SK-N-SH treated with all-trans-retinoic acid at 6 μM for 48 hours (cell line): ENCODE measurements around the gene C3orf52.

Experiments
- ATAC-seq: fragments of 200-7000 bp; cut with Tn5 transposase; 3 replicates; pipeline ENCODE4 v1.9.1; 2020; ENCODE audit warnings: mild to moderate bottlenecking, moderate library complexity
- ARNTL ChIP-seq: fragments of 450-650 bp; formaldehyde crosslinking; IDR thresholded peaks from 2 replicates; pipeline ENCODE4 v1.5.0; 2020; ENCODE audit warnings: low read depth, mild to moderate bottlenecking, moderate library complexity, borderline replicate concordance
- BACH2 ChIP-seq: fragments of 250-450 bp; sonication (Bioruptor Pico); IDR thresholded peaks from 2 replicates; pipeline ENCODE4 v1.9.0; 2021; ENCODE audit warnings: mild to moderate bottlenecking, borderline replicate concordance
- CSDC2 ChIP-seq: fragments of 250-450 bp; sonication (Bioruptor Pico); IDR thresholded peaks from 2 replicates; pipeline ENCODE4 v1.5.0; 2020; ENCODE audit warnings: mild to moderate bottlenecking, moderate library complexity
- ESRRG ChIP-seq: fragments of 250-450 bp; sonication (Bioruptor Pico); IDR thresholded peaks from 2 replicates; pipeline ENCODE4 v1.6.1; 2021; ENCODE audit warnings: mild to moderate bottlenecking
- ISL1 ChIP-seq: fragments of 250-450 bp; sonication (Bioruptor Pico); IDR thresholded peaks from 2 replicates; pipeline ENCODE4 v2.1.2; 2022; ENCODE audit warnings: mild to moderate bottlenecking, moderate library complexity
- OSR1 ChIP-seq: fragments of 250-450 bp; sonication (Bioruptor Pico); IDR thresholded peaks from 2 replicates; pipeline ENCODE4 v1.8.0; 2022; ENCODE audit warnings: moderate library complexity, mild to moderate bottlenecking, inconsistent platforms
- PPARA ChIP-seq: fragments of 250-450 bp; sonication (Bioruptor Pico); IDR thresholded peaks from 2 replicates; pipeline ENCODE4 v1.5.0; 2020; ENCODE audit warnings: mild to moderate bottlenecking, borderline replicate concordance
- RARB ChIP-seq: fragments of 250-450 bp; sonication (Bioruptor Pico); IDR thresholded peaks from 2 replicates; pipeline ENCODE4 v1.8.0; 2021; ENCODE audit warnings: mild to moderate bottlenecking, moderate library complexity
- SNAI2 ChIP-seq: fragments of 250-450 bp; sonication (Bioruptor Pico); IDR thresholded peaks from 2 replicates; pipeline ENCODE4 v1.5.0; 2020; ENCODE audit warnings: mild to moderate bottlenecking, moderate library complexity
- TCF4 ChIP-seq: fragments of 250-450 bp; sonication (Bioruptor Pico); IDR thresholded peaks from 2 replicates; pipeline ENCODE4 v1.8.0; 2021; ENCODE audit warnings: mild to moderate bottlenecking, moderate library complexity, borderline replicate concordance
- TOX ChIP-seq: fragments of 250-450 bp; sonication (Bioruptor Pico); IDR thresholded peaks from 2 replicates; pipeline ENCODE4 v1.8.0; 2021; ENCODE audit warnings: mild to moderate bottlenecking, moderate library complexity, borderline replicate concordance
- ZC3H10 ChIP-seq: fragments of 250-450 bp; sonication (Bioruptor Pico); IDR thresholded peaks from 2 replicates; pipeline ENCODE4 v1.5.1; 2021; ENCODE audit warnings: mild to moderate bottlenecking, moderate library complexity
- ZFP3 ChIP-seq: fragments of 250-450 bp; sonication (Bioruptor Pico); IDR thresholded peaks from 2 replicates; pipeline ENCODE4 v1.5.0; 2020; ENCODE audit warnings: mild to moderate bottlenecking, moderate library complexity
- ZFP30 ChIP-seq: fragments of 450-650 bp; formaldehyde crosslinking; IDR thresholded peaks from 2 replicates; pipeline ENCODE4 v1.5.0; 2022; ENCODE audit warnings: mild to moderate bottlenecking, moderate library complexity
- ZNF565 ChIP-seq: fragments of 450-650 bp; formaldehyde crosslinking; conservative IDR thresholded peaks from 2 replicates; pipeline ENCODE4 v1.5.0; 2020; ENCODE audit warnings: low read depth, mild to moderate bottlenecking, moderate library complexity
- ZNF70 ChIP-seq: fragments of 450-650 bp; formaldehyde crosslinking; IDR thresholded peaks from 2 replicates; pipeline ENCODE4 v1.5.0; 2020; ENCODE audit warnings: mild to moderate bottlenecking, moderate library complexity
- ZNF8 ChIP-seq: fragments of 450-650 bp; formaldehyde crosslinking; IDR thresholded peaks from 2 replicates; pipeline ENCODE4 v1.5.0; 2020; ENCODE audit warnings: mild to moderate bottlenecking, moderate library complexity
- TF ChIP-seq, protein P1 (sequence below): fragments of 250-450 bp; sonication (Bioruptor Pico); IDR thresholded peaks from 2 replicates; pipeline ENCODE4 v1.8.0; 2021; ENCODE audit warnings: low read depth, mild to moderate bottlenecking, moderate library complexity, borderline replicate concordance
- TF ChIP-seq, protein P2 (sequence below): fragments of 250-450 bp; sonication (Bioruptor Pico); IDR thresholded peaks from 2 replicates; pipeline ENCODE4 v1.5.1; 2020; ENCODE audit warnings: low read depth, mild to moderate bottlenecking, moderate library complexity
- TF ChIP-seq, protein P3 (sequence below): fragments of 250-450 bp; sonication (Bioruptor Pico); IDR thresholded peaks from 2 replicates; pipeline ENCODE4 v1.5.0; 2020; ENCODE audit warnings: mild to moderate bottlenecking, moderate library complexity

Gene C3orf52

DNA sequence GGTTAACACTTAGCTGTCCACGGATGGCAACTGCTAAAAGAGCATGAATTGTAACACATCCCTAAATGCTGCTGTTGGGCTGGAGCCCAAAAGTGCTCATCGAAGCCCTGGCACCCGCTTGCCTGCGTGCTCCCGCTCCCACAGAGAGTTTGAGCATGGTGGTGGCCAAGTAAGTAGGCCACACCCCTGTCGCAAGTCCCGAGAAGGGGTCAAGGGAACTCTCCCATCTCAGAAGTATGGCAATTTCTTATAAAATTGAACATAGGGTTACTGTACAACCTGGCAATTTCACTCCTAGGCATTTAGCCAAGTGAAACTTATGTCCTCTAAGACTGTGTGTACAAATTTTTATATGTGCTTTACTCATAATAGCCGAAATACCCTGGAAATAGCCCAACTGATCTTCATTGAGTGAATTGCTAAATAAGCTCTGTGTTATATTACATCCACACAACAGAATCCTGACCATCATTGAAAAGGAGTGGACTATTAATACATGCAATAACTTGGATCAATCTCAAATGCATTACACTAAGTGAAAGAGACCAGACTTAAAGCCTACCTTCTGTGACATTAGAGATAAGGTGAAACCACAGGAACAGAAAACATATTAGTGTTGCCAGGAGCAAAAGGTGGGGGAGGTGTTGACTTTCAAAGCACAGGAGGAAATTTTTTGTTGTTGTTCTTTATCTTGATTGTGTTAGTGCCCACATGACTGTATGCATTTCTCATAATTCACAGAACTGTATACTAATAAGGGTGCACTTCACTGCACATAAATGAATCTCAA, 48.3 kb downstream of the C3orf52 start:
- peak; percentile 29; the same call in 1 of the 2 replicates for TF ChIP-seq TCF4
- no peak for TF ChIP-seq ESRRG
- peak; percentile 49 for TF ChIP-seq ISL1 (CRISPR knock-in tag)
- no peak; the same call in 2 of the 3 replicates for ATAC-seq

DNA sequence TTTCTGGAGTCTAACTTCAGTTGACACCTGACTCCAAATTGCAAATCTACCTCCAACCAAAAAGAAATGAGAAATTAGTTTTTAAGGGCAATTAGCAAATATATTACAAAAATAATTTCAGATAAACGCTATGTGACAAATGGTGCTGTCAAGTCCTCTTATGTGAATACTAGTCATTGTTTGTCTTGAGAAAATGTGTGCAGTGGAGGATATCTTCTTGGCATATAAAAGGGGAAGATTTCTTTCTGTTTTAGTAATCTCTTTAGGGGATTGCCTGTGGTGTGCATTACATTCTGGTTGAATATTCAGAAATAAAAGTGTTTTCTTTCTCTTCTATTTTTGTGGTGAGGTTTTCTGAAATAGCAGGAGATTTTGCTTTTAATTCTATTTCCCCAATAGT, 49.9 kb downstream of the C3orf52 start:
- no peak for TF ChIP-seq ZFP30 (CRISPR knock-in tag)
- no peak for ATAC-seq

DNA sequence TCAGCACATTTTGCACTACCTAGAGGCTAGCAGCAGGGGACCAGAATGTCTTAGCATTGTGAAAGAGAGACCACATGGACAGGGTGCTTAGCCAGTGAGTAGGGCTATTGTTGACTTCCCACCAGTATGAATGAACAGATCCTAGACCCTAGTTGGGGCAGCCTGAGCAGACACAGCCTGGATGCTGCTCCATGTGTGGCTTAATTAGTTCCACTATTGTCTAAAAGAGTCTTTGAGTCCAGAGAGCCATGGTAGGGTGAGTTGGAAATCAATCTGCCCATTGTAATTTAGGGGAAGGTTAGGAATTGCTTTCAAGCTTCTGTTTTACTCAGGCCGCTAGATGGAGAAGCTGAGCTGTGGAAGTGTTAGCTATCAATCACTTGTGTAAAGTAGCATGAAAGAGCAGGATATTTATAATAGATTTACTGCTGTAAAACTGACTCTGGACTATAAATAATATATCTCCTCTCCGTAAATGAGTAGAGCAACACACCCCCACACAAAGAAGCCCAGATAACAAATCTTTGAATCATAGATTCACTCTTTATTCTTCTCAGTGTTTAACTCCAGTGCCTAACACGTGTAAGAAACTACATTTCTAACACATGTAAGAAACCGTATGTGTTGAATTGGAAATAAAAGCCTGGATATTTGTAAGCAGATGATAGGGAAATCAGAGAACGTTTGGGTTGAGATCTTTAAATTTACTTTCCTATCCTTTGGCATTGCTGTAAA, 50.9 kb downstream of the C3orf52 start:
- TF ChIP-seq BACH2 (CRISPR knock-in tag): no peak
- TF ChIP-seq ZNF70 (CRISPR knock-in tag): no peak
- TF ChIP-seq, all 23 proteins: peak for 0
- ATAC-seq: peak; percentile 66

DNA sequence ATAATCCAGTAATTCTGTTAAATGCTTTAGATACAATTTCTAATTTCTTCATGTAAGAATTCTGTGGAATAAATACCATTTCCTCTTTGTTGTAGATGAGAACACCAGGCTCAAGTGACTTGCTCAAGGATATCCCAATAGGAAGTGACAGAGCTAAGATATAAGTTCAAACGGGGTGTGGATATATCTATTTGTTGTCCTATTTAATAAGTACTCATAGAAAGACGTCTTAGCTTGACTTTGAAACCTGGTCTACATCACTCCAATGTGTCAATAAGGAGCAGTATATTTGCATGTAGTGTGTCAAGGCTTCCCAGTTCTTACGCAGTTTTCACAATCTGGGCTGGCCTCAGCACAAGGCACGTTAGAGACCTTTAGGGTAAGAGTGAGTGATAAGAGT, 51.6 kb downstream of the C3orf52 start:
- no peak for ATAC-seq
- TF ChIP-seq TCF4 (no peak), ZNF565 (CRISPR knock-in tag) (no peak)

DNA sequence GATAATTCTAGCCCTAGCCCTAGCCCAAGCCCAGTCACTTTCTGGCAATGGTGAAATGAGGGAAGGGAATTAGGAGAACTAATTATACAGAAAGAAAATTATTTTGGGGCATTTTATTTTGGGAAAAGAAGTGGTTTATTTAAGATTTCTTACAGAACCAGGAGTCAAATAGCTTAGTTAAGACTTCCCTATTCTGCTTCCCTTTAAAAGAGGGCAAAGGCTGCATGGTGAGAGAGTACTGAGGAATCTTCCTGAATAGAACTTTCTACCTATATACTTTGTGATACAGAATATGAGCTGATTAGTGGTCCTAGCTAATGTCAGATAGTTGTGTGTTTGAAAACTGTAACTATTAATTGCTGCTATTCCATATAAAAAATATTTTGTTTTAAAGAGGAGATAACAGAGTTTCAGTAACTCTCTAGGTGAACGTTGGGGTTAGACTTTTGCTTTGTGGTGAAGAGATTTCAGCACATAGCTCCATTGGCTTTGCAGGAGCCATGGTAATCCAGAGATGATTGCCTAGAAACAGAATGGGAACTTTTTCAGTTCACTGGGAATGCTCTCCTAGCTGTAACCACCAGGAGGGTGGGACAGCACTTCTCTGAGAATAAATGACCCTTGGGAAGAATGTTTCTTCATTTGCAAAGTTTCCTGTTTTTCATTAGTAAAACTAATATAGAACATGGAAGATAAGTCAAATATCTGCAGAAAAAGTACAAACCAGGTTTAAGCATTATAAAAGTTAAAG, 52.2 kb downstream of the C3orf52 start:
- no peak for ATAC-seq
- TF ChIP-seq, protein P1, sequence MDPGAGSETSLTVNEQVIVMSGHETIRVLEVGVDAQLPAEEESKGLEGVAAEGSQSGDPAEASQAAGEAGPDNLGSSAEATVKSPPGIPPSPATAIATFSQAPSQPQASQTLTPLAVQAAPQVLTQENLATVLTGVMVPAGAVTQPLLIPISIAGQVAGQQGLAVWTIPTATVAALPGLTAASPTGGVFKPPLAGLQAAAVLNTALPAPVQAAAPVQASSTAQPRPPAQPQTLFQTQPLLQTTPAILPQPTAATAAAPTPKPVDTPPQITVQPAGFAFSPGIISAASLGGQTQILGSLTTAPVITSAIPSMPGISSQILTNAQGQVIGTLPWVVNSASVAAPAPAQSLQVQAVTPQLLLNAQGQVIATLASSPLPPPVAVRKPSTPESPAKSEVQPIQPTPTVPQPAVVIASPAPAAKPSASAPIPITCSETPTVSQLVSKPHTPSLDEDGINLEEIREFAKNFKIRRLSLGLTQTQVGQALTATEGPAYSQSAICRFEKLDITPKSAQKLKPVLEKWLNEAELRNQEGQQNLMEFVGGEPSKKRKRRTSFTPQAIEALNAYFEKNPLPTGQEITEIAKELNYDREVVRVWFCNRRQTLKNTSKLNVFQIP (CRISPR knock-in tag): no peak
- TF ChIP-seq ESRRG: no peak
- no peak for TF ChIP-seq ZNF8
- TF ChIP-seq ZNF565 (CRISPR knock-in tag): no peak
- TF ChIP-seq ZFP3 (CRISPR knock-in tag): no peak
- TF ChIP-seq ARNTL (CRISPR knock-in tag): no peak
- TF ChIP-seq OSR1 (CRISPR knock-in tag): no peak
- TF ChIP-seq, protein P2, sequence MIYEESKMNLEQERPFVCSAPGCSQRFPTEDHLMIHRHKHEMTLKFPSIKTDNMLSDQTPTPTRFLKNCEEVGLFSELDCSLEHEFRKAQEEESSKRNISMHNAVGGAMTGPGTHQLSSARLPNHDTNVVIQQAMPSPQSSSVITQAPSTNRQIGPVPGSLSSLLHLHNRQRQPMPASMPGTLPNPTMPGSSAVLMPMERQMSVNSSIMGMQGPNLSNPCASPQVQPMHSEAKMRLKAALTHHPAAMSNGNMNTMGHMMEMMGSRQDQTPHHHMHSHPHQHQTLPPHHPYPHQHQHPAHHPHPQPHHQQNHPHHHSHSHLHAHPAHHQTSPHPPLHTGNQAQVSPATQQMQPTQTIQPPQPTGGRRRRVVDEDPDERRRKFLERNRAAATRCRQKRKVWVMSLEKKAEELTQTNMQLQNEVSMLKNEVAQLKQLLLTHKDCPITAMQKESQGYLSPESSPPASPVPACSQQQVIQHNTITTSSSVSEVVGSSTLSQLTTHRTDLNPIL: no peak
- no peak for TF ChIP-seq TCF4
- no peak for TF ChIP-seq CSDC2 (CRISPR knock-in tag)
- no peak for TF ChIP-seq SNAI2 (CRISPR knock-in tag)
- no peak for TF ChIP-seq ZC3H10 (CRISPR knock-in tag)
- TF ChIP-seq PPARA: no peak
- no peak for TF ChIP-seq ZNF70 (CRISPR knock-in tag)
- TF ChIP-seq, protein P3, sequence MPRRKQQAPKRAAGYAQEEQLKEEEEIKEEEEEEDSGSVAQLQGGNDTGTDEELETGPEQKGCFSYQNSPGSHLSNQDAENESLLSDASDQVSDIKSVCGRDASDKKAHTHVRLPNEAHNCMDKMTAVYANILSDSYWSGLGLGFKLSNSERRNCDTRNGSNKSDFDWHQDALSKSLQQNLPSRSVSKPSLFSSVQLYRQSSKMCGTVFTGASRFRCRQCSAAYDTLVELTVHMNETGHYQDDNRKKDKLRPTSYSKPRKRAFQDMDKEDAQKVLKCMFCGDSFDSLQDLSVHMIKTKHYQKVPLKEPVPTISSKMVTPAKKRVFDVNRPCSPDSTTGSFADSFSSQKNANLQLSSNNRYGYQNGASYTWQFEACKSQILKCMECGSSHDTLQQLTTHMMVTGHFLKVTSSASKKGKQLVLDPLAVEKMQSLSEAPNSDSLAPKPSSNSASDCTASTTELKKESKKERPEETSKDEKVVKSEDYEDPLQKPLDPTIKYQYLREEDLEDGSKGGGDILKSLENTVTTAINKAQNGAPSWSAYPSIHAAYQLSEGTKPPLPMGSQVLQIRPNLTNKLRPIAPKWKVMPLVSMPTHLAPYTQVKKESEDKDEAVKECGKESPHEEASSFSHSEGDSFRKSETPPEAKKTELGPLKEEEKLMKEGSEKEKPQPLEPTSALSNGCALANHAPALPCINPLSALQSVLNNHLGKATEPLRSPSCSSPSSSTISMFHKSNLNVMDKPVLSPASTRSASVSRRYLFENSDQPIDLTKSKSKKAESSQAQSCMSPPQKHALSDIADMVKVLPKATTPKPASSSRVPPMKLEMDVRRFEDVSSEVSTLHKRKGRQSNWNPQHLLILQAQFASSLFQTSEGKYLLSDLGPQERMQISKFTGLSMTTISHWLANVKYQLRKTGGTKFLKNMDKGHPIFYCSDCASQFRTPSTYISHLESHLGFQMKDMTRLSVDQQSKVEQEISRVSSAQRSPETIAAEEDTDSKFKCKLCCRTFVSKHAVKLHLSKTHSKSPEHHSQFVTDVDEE (CRISPR knock-in tag): no peak
- TF ChIP-seq TOX (CRISPR knock-in tag): no peak
- TF ChIP-seq RARB (CRISPR knock-in tag): no peak
